GM23248 (cell line): ENCODE data around the gene SULT1A2.

Experiments used
- EZH2 ChIP-seq: fragments of 200-600 bp; sonication (generic); IDR thresholded peaks from 2 replicates; pipeline ENCODE4 v1.6.1; 2018; ENCODE audit warnings: antibody characterized with exemption, mild to moderate bottlenecking; ENCODE audit not compliant: insufficient read depth, poor library complexity, severe bottlenecking
- EZH2phosphoT487 ChIP-seq: fragments of 200-600 bp; sonication (generic); IDR thresholded peaks from 2 replicates; pipeline ENCODE4 v1.6.1; 2018; ENCODE audit warnings: antibody characterized with exemption, moderate library complexity, mild to moderate bottlenecking, low read depth; ENCODE audit not compliant: insufficient read depth

DNA sequence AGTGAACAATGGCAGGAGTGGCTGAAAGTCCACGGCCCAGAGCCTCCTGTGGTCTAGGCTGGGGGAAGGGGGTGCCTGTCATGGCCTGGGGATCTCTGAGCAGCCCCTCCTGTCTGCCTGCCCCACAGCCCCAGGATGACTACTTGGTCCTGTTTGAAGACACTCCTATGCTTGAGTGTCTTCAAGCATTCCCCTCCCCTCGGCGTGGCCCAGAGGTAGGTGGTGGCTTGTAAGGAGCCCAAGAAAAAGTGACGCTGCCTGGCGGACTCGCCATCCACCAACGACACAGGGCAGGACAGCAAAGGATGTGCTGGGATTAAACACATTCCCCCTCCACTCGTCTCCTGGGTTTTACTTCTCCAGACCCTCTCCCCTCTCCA, 7.3 kb upstream of the SULT1A2 start:
- TF ChIP-seq EZH2phosphoT487, result no peak
- no peak for TF ChIP-seq EZH2
